ENCODE results near the gene GNA15.
"Not testable (repeated sequence)": the region's sequence is repeated elsewhere in the genome, so short reads cannot be mapped to it uniquely, and the experiment has no call there.

GNA15 gene

DNA sequence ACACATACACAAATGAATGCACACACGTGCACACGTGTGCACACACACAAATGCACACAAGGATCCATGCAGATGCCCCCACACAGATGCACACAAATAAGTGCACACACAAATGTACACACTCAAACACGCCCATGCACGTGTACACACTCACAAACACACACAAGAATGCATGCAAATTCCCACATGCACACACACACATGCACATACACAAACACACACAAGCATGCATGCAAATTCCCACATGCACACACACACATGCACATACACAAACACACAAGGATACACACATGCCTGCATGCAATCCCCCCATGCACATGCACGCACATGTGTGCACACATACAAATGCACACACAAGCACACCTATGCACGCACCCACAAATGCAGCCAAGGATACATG, 13.3 kb downstream of the GNA15 start:
- in situ Hi-C loops (cut with HindIII; ENCODE audit: low sequenced_read_pairs) = no loop called here

- in situ Hi-C loops (cut with HindIII; ENCODE audit: low sequenced_read_pairs) = no loop called here
These were observed 14.0 kb downstream of the GNA15 start for GRCh38 chr19:3149526-3150505.

- in situ Hi-C loops (cut with HindIII; ENCODE audit: low sequenced_read_pairs) = no loop called here
These were observed 15.0 kb downstream of the GNA15 start for GRCh38 chr19:3150739-3151329.

DNA sequence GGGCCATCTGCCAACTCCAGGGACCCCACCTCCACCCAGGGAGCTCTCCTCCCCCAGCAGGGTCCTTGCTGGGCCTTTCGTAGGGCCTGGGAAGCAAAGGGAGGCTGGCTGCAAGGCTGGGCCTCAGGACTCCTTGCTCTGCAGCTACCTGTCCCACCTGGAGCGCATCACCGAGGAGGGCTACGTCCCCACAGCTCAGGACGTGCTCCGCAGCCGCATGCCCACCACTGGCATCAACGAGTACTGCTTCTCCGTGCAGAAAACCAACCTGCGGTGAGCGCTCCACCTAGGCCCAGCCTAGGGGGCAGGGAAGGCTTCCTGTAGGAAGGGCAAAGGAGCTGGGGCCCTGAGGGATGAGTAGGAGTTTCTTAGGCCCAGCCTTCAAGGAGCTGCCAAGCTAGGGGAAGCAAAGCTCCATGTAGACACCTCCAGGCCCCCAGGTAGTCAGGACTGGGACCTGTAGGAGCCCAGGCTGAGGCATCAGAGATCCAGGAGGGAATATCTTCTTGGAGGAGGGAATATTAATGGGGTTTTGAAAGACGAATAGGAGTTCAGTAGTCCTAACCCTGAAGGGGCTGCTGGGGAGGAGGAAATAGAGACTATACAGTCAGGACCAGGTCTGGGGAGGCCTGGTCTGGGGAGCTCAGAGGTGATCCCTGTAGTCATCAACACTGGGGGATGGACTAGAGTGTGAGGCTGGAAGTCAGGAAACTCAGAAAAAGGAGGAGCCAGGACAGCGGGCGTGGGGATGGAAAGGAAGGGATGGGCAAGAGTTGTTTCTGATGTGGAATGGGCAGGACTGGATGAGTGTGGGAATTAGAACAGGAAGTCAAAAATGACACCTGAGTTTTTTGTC, 16.0 kb downstream of the GNA15 start:
- in situ Hi-C loops (cut with HindIII; ENCODE audit: low sequenced_read_pairs) = no loop called here

DNA sequence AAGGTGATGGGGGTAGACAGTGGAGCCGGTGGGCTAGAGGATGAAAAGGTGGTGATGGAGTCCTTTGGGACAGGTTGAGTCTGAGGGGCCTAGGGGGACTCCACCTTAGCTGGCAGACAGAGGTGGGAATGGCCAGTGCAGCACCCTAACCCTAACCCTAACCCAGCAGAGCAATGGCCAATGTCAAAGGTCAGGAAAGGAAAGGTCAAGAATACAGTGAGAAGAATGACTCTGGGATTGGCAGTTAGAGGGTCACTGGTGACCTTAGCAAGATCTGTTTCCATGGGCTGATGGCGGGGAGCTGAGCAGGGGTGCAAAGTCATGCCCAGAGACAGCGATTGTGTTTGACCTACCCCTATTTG, 16.6 kb downstream of the GNA15 start:
- in situ Hi-C loops (cut with HindIII; ENCODE audit: low sequenced_read_pairs) = no loop called here

DNA sequence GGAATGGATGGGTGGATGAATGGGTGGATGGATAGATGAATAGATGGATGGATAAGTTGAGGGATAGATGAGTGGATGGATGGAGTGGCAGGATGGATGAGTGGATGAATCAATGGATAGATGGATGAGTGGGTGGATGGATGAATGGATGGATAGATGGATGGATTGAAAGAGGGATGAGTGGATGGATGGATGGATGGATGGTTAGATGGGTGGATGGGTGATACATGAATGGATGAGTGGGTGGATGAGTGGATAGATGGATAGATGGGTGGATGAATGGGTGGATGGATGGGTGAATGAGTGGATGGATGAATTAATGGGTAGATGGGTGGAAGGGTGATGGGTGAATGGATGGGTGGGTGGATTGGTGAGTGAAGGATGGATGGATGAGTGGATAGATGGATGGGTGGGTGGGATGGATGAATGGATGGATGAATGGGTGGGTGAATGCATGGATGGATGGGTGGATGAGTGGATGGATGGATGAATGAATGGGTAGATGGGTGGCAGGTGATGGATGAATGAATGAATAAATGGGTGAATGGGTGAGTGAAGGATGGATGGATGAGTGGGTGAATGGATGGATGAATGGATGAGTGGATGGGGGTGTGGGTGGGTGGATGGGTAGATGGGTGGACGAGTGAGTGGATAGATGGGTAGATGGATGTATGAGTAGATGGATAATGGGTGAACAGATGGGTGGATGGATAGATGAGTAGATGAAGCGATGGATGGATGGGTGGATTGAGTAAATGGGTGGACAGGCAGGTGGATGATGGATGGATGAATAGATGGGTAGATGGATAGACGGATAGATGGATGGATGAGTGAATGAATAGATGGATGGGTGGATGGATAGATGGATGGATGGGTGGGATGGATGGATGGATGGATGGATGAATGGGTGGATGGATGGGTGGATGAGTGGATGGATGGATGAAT, 17.7 kb downstream of the GNA15 start:
- in situ Hi-C loops (cut with HindIII; ENCODE audit: low sequenced_read_pairs) = no loop called here

DNA sequence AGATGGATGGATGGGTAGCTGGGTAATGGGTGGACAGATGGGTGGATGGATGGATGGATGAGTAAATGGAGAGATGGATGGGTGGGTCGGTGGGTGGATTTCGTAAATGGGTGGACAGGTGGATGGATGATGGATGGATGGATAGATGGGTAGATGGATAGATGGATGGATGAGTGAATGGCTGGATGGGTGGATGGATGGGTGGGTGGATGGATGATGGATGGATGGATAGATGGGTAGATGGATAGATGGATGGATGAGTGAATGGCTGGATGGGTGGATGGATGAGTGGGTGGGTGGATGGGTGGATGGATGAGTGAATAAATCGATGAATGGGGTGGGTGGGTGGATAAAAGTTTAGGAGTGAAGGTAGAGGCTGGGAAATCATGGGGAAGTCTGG, 18.6 kb downstream of the GNA15 start:
- in situ Hi-C loops (cut with HindIII; ENCODE audit: low sequenced_read_pairs) = not testable (repeated sequence)

- in situ Hi-C loops (cut with HindIII; ENCODE audit: low sequenced_read_pairs) = no loop called here
These were observed 19.3 kb downstream of the GNA15 start for GRCh38 chr19:3154957-3155736.

- in situ Hi-C loops (cut with HindIII; ENCODE audit: low sequenced_read_pairs) = no loop called here
These were observed 21.4 kb downstream of the GNA15 start for GRCh38 chr19:3157096-3157845.

GRCh38 chr19:3159565-3159964, 23.7 kb downstream of the GNA15 start:
- in situ Hi-C loops (cut with HindIII; ENCODE audit: low sequenced_read_pairs) = no loop called here

DNA sequence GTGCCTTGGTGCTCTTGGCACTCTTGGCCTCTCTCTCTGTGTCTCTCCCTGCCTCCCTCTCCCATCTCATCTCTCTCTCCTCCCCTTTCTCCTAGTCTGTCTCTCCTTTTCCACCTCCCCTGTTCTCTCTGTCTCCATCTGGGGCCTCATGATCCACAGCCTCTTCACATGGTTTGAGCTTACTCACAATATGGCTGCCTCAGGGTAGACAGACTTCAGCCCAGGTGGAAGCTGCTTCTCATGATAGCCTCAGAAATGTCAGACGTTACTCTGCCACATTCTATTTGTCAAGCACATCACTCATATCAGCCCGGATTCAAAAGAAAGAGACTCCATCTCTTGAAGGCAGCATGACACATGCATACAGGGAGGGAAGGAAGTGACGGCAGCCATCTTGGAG, 24.4 kb downstream of the GNA15 start:
- in situ Hi-C loops (cut with HindIII; ENCODE audit: low sequenced_read_pairs) = no loop called here

GRCh38 chr19:3161453-3161852, 25.6 kb downstream of the GNA15 start:
- in situ Hi-C loops (cut with HindIII; ENCODE audit: low sequenced_read_pairs) = no loop called here

GRCh38 chr19:3162418-3163229, 26.8 kb downstream of the GNA15 start:
- in situ Hi-C loops (cut with HindIII; ENCODE audit: low sequenced_read_pairs) = no loop called here

- in situ Hi-C loops (cut with HindIII; ENCODE audit: low sequenced_read_pairs) = no loop called here
These were observed 27.5 kb downstream of the GNA15 start for GRCh38 chr19:3163230-3163886.

- in situ Hi-C loops (cut with HindIII; ENCODE audit: low sequenced_read_pairs) = no loop called here
These were observed 28.1 kb downstream of the GNA15 start for GRCh38 chr19:3163943-3164342.

DNA sequence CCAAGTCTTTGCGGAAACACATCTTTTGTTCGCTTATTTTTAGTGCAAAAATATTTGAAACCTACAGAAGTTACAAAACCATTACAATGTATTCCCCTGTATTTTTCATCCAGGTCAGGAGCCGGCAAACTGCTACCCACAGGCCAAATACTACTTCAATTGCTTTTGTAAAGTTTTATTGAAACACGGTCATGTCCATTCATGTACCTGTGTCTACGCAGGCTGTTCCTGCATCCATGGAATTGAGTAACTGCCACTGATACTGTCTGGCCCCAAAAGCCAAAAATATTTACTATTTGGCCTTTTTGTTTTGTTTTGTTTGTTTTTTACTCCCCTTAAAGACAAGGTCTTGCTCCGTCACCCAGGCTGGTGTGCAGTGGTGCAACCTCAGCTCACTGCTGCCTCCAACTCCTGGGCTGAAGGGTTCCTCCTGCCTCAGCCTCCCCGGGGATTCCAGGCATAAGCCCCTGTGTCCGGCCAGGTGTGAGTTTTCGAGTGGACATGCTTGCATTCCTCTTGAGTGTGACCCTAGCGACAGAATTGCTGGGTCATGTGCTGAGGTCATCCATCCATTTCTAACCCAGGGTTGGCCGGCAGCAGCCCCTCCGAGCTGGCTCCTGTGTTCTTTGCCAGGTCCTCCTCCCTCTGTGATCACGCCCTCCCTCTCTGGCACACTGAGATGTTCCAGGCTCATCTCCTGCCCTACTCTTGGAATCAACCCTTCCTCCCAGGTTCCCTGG, 31.9 kb downstream of the GNA15 start:
- in situ Hi-C loops (cut with HindIII; ENCODE audit: low sequenced_read_pairs) = no loop called here
